Fibroblast of peridontal ligament (primary cell): ENCODE measurements around the gene MGRN1.

ENCODE experiments used
- DNase-seq: peaks from one replicate; pipeline ENCODE4 v3.0.0-alpha.2; 2010; ENCODE audit errors: extremely low read depth

Gene MGRN1

GRCh38 chr16:4699046-4699556, 74.5 kb downstream of the MGRN1 start:
- no peak for DNase-seq

- no peak for DNase-seq
These were observed 75.9 kb downstream of the MGRN1 start for GRCh38 chr16:4700380-4700996.

GRCh38 chr16:4700997-4701743, 76.5 kb downstream of the MGRN1 start:
- no peak for DNase-seq

- DNase-seq: no peak
These were observed 77.3 kb downstream of the MGRN1 start for GRCh38 chr16:4701791-4702465.

GRCh38 chr16:4702466-4702808, 77.8 kb downstream of the MGRN1 start:
- no peak for DNase-seq

- no peak for DNase-seq
These were observed 79.3 kb downstream of the MGRN1 start for GRCh38 chr16:4703906-4704305.

- no peak for DNase-seq
These were observed 79.9 kb downstream of the MGRN1 start for GRCh38 chr16:4704491-4704890.

- DNase-seq: no peak
These were observed 80.3 kb downstream of the MGRN1 start for GRCh38 chr16:4704913-4705312.

GRCh38 chr16:4706871-4707270, 82.2 kb downstream of the MGRN1 start:
- no peak for DNase-seq

GRCh38 chr16:4709481-4709880, 84.9 kb downstream of the MGRN1 start:
- DNase-seq: peak; percentile 60

GRCh38 chr16:4713663-4714501, 89.3 kb downstream of the MGRN1 start:
- no peak for DNase-seq

- no peak for DNase-seq
These were observed 90.4 kb downstream of the MGRN1 start for GRCh38 chr16:4714996-4715395.

- DNase-seq: no peak
These were observed 93.8 kb downstream of the MGRN1 start for GRCh38 chr16:4718466-4718865.

- no peak for DNase-seq
These were observed 98.6 kb downstream of the MGRN1 start for GRCh38 chr16:4723071-4723767.

- DNase-seq: no peak
These were observed 100.1 kb downstream of the MGRN1 start for GRCh38 chr16:4724661-4725270.

GRCh38 chr16:4726616-4727015, 102.0 kb downstream of the MGRN1 start:
- DNase-seq: no peak

- no peak for DNase-seq
These were observed 104.0 kb downstream of the MGRN1 start for GRCh38 chr16:4728676-4729075.

- no peak for DNase-seq
These were observed 105.2 kb downstream of the MGRN1 start for GRCh38 chr16:4729876-4730275.

GRCh38 chr16:4733211-4733742, 108.7 kb downstream of the MGRN1 start:
- no peak for DNase-seq

- no peak for DNase-seq
These were observed 109.1 kb downstream of the MGRN1 start for GRCh38 chr16:4733747-4734062.
